Activated CD8-positive, alpha-beta memory T cell treated with anti-CD3 and anti-CD28 coated beads, Interleukin-2, amount 50 U/mL, for 48 hours (primary cell): ENCODE measurements around the gene COX4I1.
"Not testable (repeated sequence)": the region's sequence is repeated elsewhere in the genome, so short reads cannot be mapped to it uniquely, and the experiment has no call there.

ENCODE experiments used
- DNase-seq: peaks from one replicate; pipeline ENCODE4 v3.0.0-alpha.2; 2020

COX4I1 gene

GRCh38 chr16:85826686-85827247 lies 27.3 kb downstream of the COX4I1 start:
- DNase-seq = no peak

- no peak for DNase-seq
These were observed 28.7 kb downstream of the COX4I1 start for GRCh38 chr16:85828166-85828565.

GRCh38 chr16:85829171-85829719 lies 29.8 kb downstream of the COX4I1 start:
- DNase-seq = no peak

- DNase-seq = no peak
These were observed 30.4 kb downstream of the COX4I1 start for GRCh38 chr16:85829751-85830445.

- no peak for DNase-seq
These were observed 31.3 kb downstream of the COX4I1 start for GRCh38 chr16:85830821-85831220.

DNA sequence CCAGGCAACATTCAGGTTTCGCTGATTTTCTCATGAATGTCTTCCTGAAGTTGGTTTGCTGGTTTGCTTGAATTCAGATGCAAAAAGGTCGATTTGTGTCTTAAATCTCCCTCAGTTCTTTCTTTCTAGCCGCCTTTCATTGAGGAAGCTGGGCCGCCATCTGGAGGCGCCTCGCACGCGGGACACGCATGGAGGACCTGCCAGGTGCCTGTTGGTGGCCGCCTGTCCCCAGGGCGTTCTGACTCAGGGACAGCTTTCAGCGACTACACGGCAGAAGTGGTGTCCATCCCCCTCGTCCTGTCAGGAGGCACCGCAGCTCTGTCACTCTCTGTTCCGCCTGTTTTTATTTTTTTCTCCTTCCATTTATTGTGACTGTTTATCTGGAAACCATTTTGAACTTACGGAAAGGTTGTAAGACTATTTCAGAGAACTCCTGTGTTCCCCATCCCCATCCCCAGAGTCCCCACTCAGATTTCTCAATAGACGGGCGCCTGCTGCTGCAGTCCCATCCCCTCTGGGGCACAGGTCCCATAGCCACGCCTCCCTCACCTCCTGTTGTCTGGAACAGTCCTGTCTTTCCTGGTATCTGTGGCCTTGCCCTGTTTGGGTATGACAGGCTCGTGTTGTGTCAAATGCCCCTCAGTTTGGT lies 33.2 kb downstream of the COX4I1 start:
- DNase-seq = no peak

DNA sequence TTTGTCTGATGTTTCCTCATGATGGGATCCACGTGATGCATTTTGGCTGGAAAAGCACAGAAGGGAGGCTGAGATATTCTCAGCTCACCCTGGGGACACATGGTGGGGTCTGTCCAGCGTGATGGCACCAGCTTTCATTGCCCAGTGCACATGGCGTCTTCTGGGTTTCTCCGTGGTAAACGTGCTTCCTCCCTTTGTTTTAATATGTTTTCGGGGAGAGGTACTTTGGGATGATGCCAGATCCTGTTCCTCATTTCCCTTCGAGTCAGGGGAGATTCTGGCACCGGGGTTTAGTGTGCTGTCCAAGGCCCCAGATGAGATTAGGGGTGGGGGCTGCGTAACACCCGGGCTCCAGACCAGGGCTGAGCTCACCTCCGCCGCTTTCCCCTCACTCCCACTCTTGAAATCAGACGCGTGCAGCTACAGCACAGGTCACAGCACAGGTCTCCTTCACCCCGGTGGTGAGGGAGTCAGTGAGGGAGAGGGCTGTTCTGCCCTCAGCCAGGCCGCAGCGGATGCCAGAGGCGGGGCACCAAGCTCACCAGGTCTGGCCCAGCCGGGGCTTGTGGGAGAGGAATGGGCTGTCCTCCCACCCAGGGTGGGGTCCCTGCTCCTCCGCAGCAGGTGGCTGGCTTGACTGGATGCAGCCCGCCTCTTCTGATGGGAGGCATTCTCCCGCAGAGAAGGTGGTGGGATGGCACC lies 33.9 kb downstream of the COX4I1 start:
- no peak for DNase-seq

GRCh38 chr16:85834741-85835140 lies 35.2 kb downstream of the COX4I1 start:
- no peak for DNase-seq

GRCh38 chr16:85835227-85835751 lies 35.8 kb downstream of the COX4I1 start:
- no peak for DNase-seq

GRCh38 chr16:85835956-85836705 lies 36.6 kb downstream of the COX4I1 start:
- DNase-seq = no peak

GRCh38 chr16:85836706-85837582 lies 37.4 kb downstream of the COX4I1 start:
- DNase-seq = no peak

GRCh38 chr16:85837654-85838053 lies 38.2 kb downstream of the COX4I1 start:
- not testable (repeated sequence) for DNase-seq

GRCh38 chr16:85838381-85838780 lies 38.9 kb downstream of the COX4I1 start:
- DNase-seq = no peak

- no peak for DNase-seq
These were observed 39.5 kb downstream of the COX4I1 start for GRCh38 chr16:85838876-85839585.

- no peak for DNase-seq
These were observed 40.3 kb downstream of the COX4I1 start for GRCh38 chr16:85839681-85840240.

- no peak for DNase-seq
These were observed 40.9 kb downstream of the COX4I1 start for GRCh38 chr16:85840395-85840794.

- DNase-seq = no peak
These were observed 41.3 kb downstream of the COX4I1 start for GRCh38 chr16:85840801-85841200.

GRCh38 chr16:85842435-85842834 lies 42.9 kb downstream of the COX4I1 start:
- no peak for DNase-seq

GRCh38 chr16:85842848-85843247 lies 43.4 kb downstream of the COX4I1 start:
- DNase-seq = no peak

- no peak for DNase-seq
These were observed 44.1 kb downstream of the COX4I1 start for GRCh38 chr16:85843471-85844168.
